PC-3 (cell line): ENCODE results near the gene PRKN. TPM values are rescaled to one million over a fixed set of nuclear protein-coding genes. Genes with fewer than 3 reads are reported as not detected.

Experiments used
- ATAC-seq: fragments of 200-7000 bp; cut with Tn5 transposase; 2 replicates; pipeline ENCODE4 v1.9.1; 2020; ENCODE audit warnings: mild to moderate bottlenecking, moderate library complexity
- BruUV-seq: library from RNA; stranded (reverse); fragments of 400-500 nt; replicated peaks from 2 replicates; lab custom pipeline; 2021; lab: Mats Ljungman, UMichigan
- CTCF ChIA-PET: fragments of 300-600 bp; sonication (Branson Sonifier 250); formaldehyde crosslinking; loops from one replicate; lab custom pipeline; 2022; ENCODE audit warnings: antibody characterized with exemption; lab: Charles Lee
- POLR2A ChIA-PET: fragments of 300-600 bp; sonication (Branson Sonifier 250); formaldehyde crosslinking; loops from one replicate; lab custom pipeline; 2022; ENCODE audit warnings: antibody characterized with exemption; ENCODE audit not compliant: unreplicated experiment; lab: Charles Lee
- DNase-seq: peaks from one replicate; pipeline ENCODE4 v3.0.0-alpha.2; 2015
- H2AFZ ChIP-seq: fragments of 300-600 bp; sonication (generic); 2 replicates; pipeline ENCODE4 v1.6.0; 2016; ENCODE audit warnings: antibody characterized with exemption, low read length
- H3F3A ChIP-seq: fragments of 300-600 bp; sonication (generic); one replicate; pipeline ENCODE4 v1.6.0; 2017; ENCODE audit warnings: antibody characterized with exemption, low read length, control low read depth, mild to moderate bottlenecking; ENCODE audit not compliant: unreplicated experiment
- H3K27ac ChIP-seq: fragments of 300-600 bp; sonication (generic); 2 replicates; pipeline ENCODE4 v1.5.1; 2016; ENCODE audit warnings: mild to moderate bottlenecking, low read length
- H3K27me3 ChIP-seq: fragments of 300-600 bp; sonication (generic); 2 replicates; pipeline ENCODE4 v1.6.1; 2016; ENCODE audit warnings: low read length, mixed read lengths
- H3K36me3 ChIP-seq: fragments of 300-600 bp; sonication (generic); 2 replicates; pipeline ENCODE4 v1.6.1; 2016; ENCODE audit warnings: low read depth, mixed run types, low read length, mixed read lengths
- H3K4me1 ChIP-seq: fragments of 300-600 bp; sonication (generic); 2 replicates; pipeline ENCODE4 v1.5.1; 2016; ENCODE audit warnings: low read length; ENCODE audit not compliant: insufficient read depth
- H3K4me2 ChIP-seq: fragments of 300-600 bp; sonication (generic); 2 replicates; pipeline ENCODE4 v1.6.0; 2016; ENCODE audit warnings: low read length
- H3K4me3 ChIP-seq: fragments of 300-600 bp; sonication (generic); 2 replicates; pipeline ENCODE4 v1.5.1; 2016; ENCODE audit warnings: mild to moderate bottlenecking, low read length, mixed read lengths
- H3K79me2 ChIP-seq: fragments of 300-600 bp; sonication (generic); 2 replicates; pipeline ENCODE4 v1.6.1; 2017; ENCODE audit warnings: low read length, mixed read lengths
- H3K9ac ChIP-seq: fragments of 300-600 bp; sonication (generic); 2 replicates; pipeline ENCODE4 v1.6.0; 2016; ENCODE audit warnings: mild to moderate bottlenecking, low read length
- H3K9me2 ChIP-seq: fragments of 300-600 bp; sonication (generic); replicated peaks from 2 replicates; pipeline ENCODE4 v1.6.1; 2016; ENCODE audit warnings: mixed run types, low read length, mixed read lengths
- H3K9me3 ChIP-seq: fragments of 300-600 bp; sonication (generic); 2 replicates; pipeline ENCODE4 v1.6.1; 2016; ENCODE audit warnings: low read length, mixed read lengths
- H4K20me1 ChIP-seq: fragments of 300-600 bp; sonication (generic); 2 replicates; pipeline ENCODE4 v1.6.1; 2016; ENCODE audit warnings: low read length, mixed read lengths
- EZH2 ChIP-seq: fragments of 300-600 bp; sonication (generic); IDR thresholded peaks from one replicate; pipeline ENCODE4 v1.6.1; 2017; ENCODE audit warnings: antibody characterized with exemption, mild to moderate bottlenecking, low read length; ENCODE audit not compliant: unreplicated experiment
- EZH2phosphoT487 ChIP-seq: fragments of 300-600 bp; sonication (generic); IDR thresholded peaks from 2 replicates; pipeline ENCODE4 v1.6.1; 2018; ENCODE audit warnings: mild to moderate bottlenecking, antibody characterized with exemption, low read length, borderline replicate concordance
- intact Hi-C: fragments of 100-400 bp; cut with micrococcal nuclease; formaldehyde crosslinking; loops from 2 replicates; pipeline ENCODE4 v1.9.0; 2023
- total RNA-seq: library from RNA; depleted of rRNA; stranded (reverse); fragments of >200 nt; gene quantifications from 2 replicates; pipeline ENCODE4 v1.2.3, GENCODE V29; 2014
- TF ChIP-seq, protein P1 (sequence below): fragments of 300-600 bp; sonication (generic); conservative IDR thresholded peaks from 2 replicates; pipeline ENCODE4 v1.5.1; 2017; ENCODE audit warnings: antibody characterized with exemption, low read depth, mild to moderate bottlenecking, low read length

The PRKN gene
- total RNA-seq, 1 experiment from 2014 or later, result not detected

DNA sequence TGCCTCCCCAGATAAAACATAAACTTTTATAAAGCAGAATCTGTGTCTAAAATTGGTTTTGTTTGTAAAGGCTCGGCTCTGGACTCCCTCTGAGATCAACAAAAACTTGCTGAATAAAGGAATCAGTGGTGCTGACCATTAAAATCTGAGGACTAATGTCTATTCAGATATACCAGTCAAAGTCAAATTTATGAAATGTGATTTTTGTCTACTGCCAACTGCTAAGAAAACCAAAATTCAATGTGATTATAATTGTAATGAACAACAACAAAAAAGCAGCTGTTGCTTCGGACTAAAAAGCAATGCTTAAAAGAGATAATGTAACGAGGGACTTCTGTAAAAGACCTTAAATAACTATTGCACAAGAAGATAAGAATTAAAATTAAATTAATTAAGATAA is 26.6 kb downstream of the PRKN start:
- Histone ChIP-seq H3K4me1 (no peaks in the 10 kb centered on the region), H3K9me2 (no peaks in the 10 kb centered on the region), H3K9ac (no peak overlapping the region), H3K79me2 (no peaks in the 10 kb centered on the region), H3K9me3 (no peaks in the 10 kb centered on the region), H2AFZ (no peak overlapping the region), H4K20me1 (no peaks in the 10 kb centered on the region), H3K4me3 (no peak overlapping the region), H3F3A (no peaks in the 10 kb centered on the region), H3K27ac (no peak overlapping the region), H3K36me3 (no peaks in the 10 kb centered on the region), H3K27me3 (peaks cover 5% of the 10 kb centered on the region; the same call in 1 of the 2 replicates), H3K4me2 (no peak overlapping the region)
- TF ChIP-seq, protein P1, sequence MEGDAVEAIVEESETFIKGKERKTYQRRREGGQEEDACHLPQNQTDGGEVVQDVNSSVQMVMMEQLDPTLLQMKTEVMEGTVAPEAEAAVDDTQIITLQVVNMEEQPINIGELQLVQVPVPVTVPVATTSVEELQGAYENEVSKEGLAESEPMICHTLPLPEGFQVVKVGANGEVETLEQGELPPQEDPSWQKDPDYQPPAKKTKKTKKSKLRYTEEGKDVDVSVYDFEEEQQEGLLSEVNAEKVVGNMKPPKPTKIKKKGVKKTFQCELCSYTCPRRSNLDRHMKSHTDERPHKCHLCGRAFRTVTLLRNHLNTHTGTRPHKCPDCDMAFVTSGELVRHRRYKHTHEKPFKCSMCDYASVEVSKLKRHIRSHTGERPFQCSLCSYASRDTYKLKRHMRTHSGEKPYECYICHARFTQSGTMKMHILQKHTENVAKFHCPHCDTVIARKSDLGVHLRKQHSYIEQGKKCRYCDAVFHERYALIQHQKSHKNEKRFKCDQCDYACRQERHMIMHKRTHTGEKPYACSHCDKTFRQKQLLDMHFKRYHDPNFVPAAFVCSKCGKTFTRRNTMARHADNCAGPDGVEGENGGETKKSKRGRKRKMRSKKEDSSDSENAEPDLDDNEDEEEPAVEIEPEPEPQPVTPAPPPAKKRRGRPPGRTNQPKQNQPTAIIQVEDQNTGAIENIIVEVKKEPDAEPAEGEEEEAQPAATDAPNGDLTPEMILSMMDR, result no peak
- no peak for TF ChIP-seq EZH2phosphoT487
- TF ChIP-seq EZH2, result no peak
- ChIA-PET CTCF (no interaction called here), POLR2A (no interaction called here)
- intact Hi-C loops, result no loop called here
- DNase-seq, result no peak
- BruUV-seq, result no TSS peak
- no peak for ATAC-seq

DNA sequence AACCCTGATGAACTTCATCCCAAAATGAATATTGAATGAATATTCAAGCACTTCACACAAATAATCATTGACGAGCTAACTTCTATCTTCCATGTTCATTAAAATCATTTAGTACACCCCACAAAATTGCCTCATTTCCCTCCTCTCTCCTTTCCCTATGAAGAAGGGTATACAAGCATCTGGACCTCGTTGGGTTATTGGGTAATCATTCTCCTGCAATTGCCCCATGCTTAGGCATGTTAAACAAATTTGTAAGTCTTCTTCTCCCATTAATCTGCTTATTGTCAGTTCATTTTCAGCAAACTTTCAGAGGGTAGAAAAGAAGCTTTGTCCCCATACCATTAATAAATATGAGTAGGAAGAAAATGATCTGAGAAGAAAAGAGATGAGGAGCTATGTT is 27.6 kb downstream of the PRKN start:
- Histone ChIP-seq H3K9me2 (no peaks in the 10 kb centered on the region), H3K9me3 (no peaks in the 10 kb centered on the region), H3K27ac (no peak overlapping the region), H3K79me2 (no peaks in the 10 kb centered on the region), H3K36me3 (no peaks in the 10 kb centered on the region), H3K9ac (no peak overlapping the region), H3K4me3 (no peak overlapping the region), H4K20me1 (no peaks in the 10 kb centered on the region), H3K27me3 (peaks cover 5% of the 10 kb centered on the region; the same call in 1 of the 2 replicates), H3F3A (no peaks in the 10 kb centered on the region), H3K4me2 (no peak overlapping the region), H2AFZ (no peak overlapping the region), H3K4me1 (no peaks in the 10 kb centered on the region)
- ChIA-PET CTCF (no interaction called here), POLR2A (no interaction called here)
- intact Hi-C loops, result no loop called here
- no TSS peak for BruUV-seq
- no peak for ATAC-seq
- no peak for DNase-seq
- no peak for TF ChIP-seq EZH2phosphoT487
- TF ChIP-seq EZH2, result no peak

DNA sequence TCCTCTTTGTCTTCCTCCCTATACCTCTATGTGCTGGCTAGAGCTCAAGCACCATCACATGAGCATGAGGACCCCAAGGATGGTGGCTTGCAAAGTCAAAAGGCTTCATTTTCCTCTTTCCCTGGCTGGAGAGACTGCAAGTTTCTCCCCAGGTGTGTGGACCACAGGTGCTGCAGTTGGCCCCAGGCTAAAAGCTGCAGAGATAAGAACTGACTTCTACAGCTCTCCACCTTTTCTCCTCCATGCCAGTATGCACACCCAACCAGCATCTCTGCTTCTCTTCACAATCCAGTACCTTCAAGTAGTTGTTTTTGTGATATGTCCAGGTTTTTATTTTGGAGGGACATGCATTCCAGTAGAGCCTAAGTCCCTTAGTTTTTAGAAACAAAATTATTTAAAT is 29.1 kb downstream of the PRKN start:
- intact Hi-C loops, result no loop called here
- no TSS peak for BruUV-seq

More for the DNA sequence above, 29.1 kb downstream of the PRKN start:
- Histone ChIP-seq H3K27me3 (peaks cover 5% of the 10 kb centered on the region; the same call in 1 of the 2 replicates), H3K27ac (no peak overlapping the region), H3K9me2 (no peaks in the 10 kb centered on the region), H3K36me3 (no peaks in the 10 kb centered on the region), H3K9me3 (no peaks in the 10 kb centered on the region), H3K9ac (no peak overlapping the region), H3K79me2 (no peaks in the 10 kb centered on the region), H3K4me2 (no peak overlapping the region), H4K20me1 (no peaks in the 10 kb centered on the region), H2AFZ (no peak overlapping the region), H3K4me3 (no peak overlapping the region), H3F3A (no peaks in the 10 kb centered on the region), H3K4me1 (no peaks in the 10 kb centered on the region)
- POLR2A ChIA-PET, result no interaction called here
- TF ChIP-seq EZH2phosphoT487, result no peak
- DNase-seq (no peak), ATAC-seq (no peak)
- CTCF ChIA-PET, result no interaction called here
